WTC11 (cell line): ENCODE results near the gene ATF1. TPM values are rescaled to one million over a fixed set of nuclear protein-coding genes. Genes with fewer than 3 reads are reported as not detected.

Source experiments
- ATAC-seq: fragments of 200-7000 bp; cut with Tn5 transposase; 2 replicates; pipeline ENCODE4 v1.10.0; 2021; ENCODE audit warnings: mild to moderate bottlenecking, moderate library complexity
- CTCF ChIA-PET: fragments of 300-600 bp; sonication (Branson Sonifier 250); formaldehyde crosslinking; loops from one replicate; lab custom pipeline; 2021; ENCODE audit warnings: antibody characterized with exemption; lab: Charles Lee
- POLR2A ChIA-PET: fragments of 350-600 bp; sonication (Branson Sonifier 250); formaldehyde crosslinking; loops from one replicate; lab custom pipeline; 2021; ENCODE audit warnings: antibody characterized with exemption; lab: Charles Lee
- DNase-seq: peaks from one replicate; pipeline ENCODE4 v3.0.0; 2021; ENCODE audit warnings: low spot score
- H3K27ac Mint-ChIP-seq: 2 replicates; pipeline ENCODE4 v1.8.0; 2021; ENCODE audit warnings: mixed read lengths
- H3K27me3 Mint-ChIP-seq: 2 replicates; pipeline ENCODE4 v1.8.0; 2021; ENCODE audit warnings: low read depth, mild to moderate bottlenecking, moderate library complexity, mixed read lengths
- H3K36me3 Mint-ChIP-seq: 2 replicates; pipeline ENCODE4 v1.8.0; 2021; ENCODE audit warnings: mixed read lengths
- H3K4me1 Mint-ChIP-seq: 2 replicates; pipeline ENCODE4 v1.8.0; 2022; ENCODE audit warnings: mixed read lengths
- H3K4me3 Mint-ChIP-seq: 2 replicates; pipeline ENCODE4 v1.8.0; 2021; ENCODE audit warnings: mild to moderate bottlenecking, moderate library complexity, mixed read lengths
- H3K9me3 Mint-ChIP-seq: 2 replicates; pipeline ENCODE4 v1.8.0; 2021; ENCODE audit warnings: mixed read lengths
- CBFB ChIP-seq: sonication (generic); formaldehyde crosslinking; IDR thresholded peaks from 2 replicates; pipeline ENCODE4 v1.8.1; 2022; ENCODE audit warnings: mild to moderate bottlenecking, low read depth, missing genetic modification reagents
- FOXK1 ChIP-seq: sonication (generic); formaldehyde crosslinking; IDR thresholded peaks from 2 replicates; pipeline ENCODE4 v1.8.0; 2022; ENCODE audit warnings: mild to moderate bottlenecking, moderate library complexity, missing genetic modification reagents
- GRHL2 ChIP-seq: fragments of 250-450 bp; sonication (Bioruptor Pico); IDR thresholded peaks from 2 replicates; pipeline ENCODE4 v1.8.0; 2022; ENCODE audit warnings: mild to moderate bottlenecking, moderate library complexity; ENCODE audit not compliant: insufficient replicate concordance, severe bottlenecking
- GTF2I ChIP-seq: fragments of 250-450 bp; sonication (Bioruptor Pico); conservative IDR thresholded peaks from 2 replicates; pipeline ENCODE4 v1.4.0; 2021; ENCODE audit warnings: mild to moderate bottlenecking
- IRF2 ChIP-seq: sonication (generic); formaldehyde crosslinking; IDR thresholded peaks from 2 replicates; pipeline ENCODE4 v1.8.0; 2022; ENCODE audit warnings: low read depth, missing genetic modification reagents, borderline replicate concordance
- NFATC4 ChIP-seq: fragments of 250-450 bp; sonication (Bioruptor Pico); IDR thresholded peaks from 2 replicates; pipeline ENCODE4 v1.9.0; 2021; ENCODE audit warnings: mild to moderate bottlenecking
- OVOL2 ChIP-seq: fragments of 250-450 bp; sonication (Bioruptor Pico); IDR thresholded peaks from 2 replicates; pipeline ENCODE4 v1.9.0; 2021; ENCODE audit warnings: mild to moderate bottlenecking, borderline replicate concordance
- SMAD4 ChIP-seq: sonication (generic); formaldehyde crosslinking; IDR thresholded peaks from 2 replicates; pipeline ENCODE4 v1.8.0; 2022; ENCODE audit warnings: mild to moderate bottlenecking, missing genetic modification reagents
- ZNF317 ChIP-seq: sonication (generic); formaldehyde crosslinking; IDR thresholded peaks from 2 replicates; pipeline ENCODE4 v1.8.1; 2023; ENCODE audit warnings: low read depth, mild to moderate bottlenecking, moderate library complexity, missing genetic modification reagents, borderline replicate concordance
- ZNF423 ChIP-seq: fragments of 250-450 bp; sonication (Bioruptor Pico); IDR thresholded peaks from 2 replicates; pipeline ENCODE4 v2.1.2; 2022; ENCODE audit warnings: mild to moderate bottlenecking, moderate library complexity
- total RNA-seq: library from RNA; stranded (reverse); gene quantifications from 3 replicates; pipeline ENCODE4 v1.2.3, GENCODE V29; 2021
- TF ChIP-seq, protein P1 (sequence below): sonication (generic); formaldehyde crosslinking; IDR thresholded peaks from 2 replicates; pipeline ENCODE4 v1.8.0; 2023; ENCODE audit warnings: missing genetic modification reagents, mild to moderate bottlenecking, borderline replicate concordance
- TF ChIP-seq, protein P2 (sequence below): sonication (generic); formaldehyde crosslinking; IDR thresholded peaks from 2 replicates; pipeline ENCODE4 v1.8.1; 2023; ENCODE audit warnings: mild to moderate bottlenecking, missing genetic modification reagents, borderline replicate concordance
- TF ChIP-seq, protein P3 (sequence below): sonication (generic); formaldehyde crosslinking; IDR thresholded peaks from 2 replicates; pipeline ENCODE4 v1.8.0; 2023; ENCODE audit warnings: mild to moderate bottlenecking, missing genetic modification reagents
- TF ChIP-seq, protein P4 (sequence below): fragments of 200-600 bp; IDR thresholded peaks from 2 replicates; pipeline ENCODE4 v1.8.0; 2022; ENCODE audit warnings: antibody characterized with exemption
- TF ChIP-seq, protein P5 (sequence below): fragments of 250-450 bp; sonication (Bioruptor Pico); IDR thresholded peaks from 2 replicates; pipeline ENCODE4 v1.9.0; 2021; ENCODE audit warnings: mild to moderate bottlenecking, borderline replicate concordance
- TF ChIP-seq, protein P6 (sequence below): fragments of 250-450 bp; sonication (Bioruptor Pico); IDR thresholded peaks from 2 replicates; pipeline ENCODE4 v1.9.0; 2021; ENCODE audit warnings: mild to moderate bottlenecking
- TF ChIP-seq, protein P7 (sequence below): sonication (generic); formaldehyde crosslinking; IDR thresholded peaks from 2 replicates; pipeline ENCODE4 v1.8.0; 2022; ENCODE audit warnings: mild to moderate bottlenecking, missing genetic modification reagents

ATF1 gene
- total RNA-seq, 1 experiment from 2014 or later = 34.8 TPM

DNA sequence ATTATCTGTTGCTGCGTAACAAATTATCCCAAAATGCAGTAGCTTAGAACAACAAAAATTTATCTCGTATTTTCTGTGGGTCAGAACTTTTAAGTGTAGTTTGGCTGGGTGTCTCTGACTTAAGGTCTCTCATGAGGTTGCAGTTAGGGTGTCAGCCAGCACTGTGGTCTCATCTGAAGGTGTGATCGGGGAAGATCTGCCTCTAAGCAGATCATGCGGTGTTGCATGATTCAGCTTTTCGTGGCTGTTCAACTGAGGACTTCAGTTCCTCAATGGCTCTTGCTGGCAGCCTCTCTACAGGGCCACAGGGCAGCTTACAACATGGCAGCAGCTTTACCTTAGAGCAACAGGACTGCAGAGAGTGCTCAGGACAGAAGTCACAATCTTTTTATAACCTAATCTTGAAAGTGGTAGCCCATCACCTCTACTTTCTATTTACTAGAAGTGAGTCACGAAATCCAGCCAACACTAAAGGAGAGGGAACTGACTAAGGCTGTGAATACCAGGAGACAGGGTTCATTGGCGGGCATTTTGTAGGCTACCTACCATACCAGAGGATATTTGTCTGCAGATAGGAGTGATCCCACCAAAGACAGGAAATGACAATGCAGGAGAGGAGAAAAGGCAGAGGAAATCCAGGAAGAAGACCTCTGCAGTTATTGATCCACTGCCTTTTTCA, 77.0 kb downstream of the ATF1 start:
- DNase-seq (no peak), ATAC-seq (no peak)
- Mint-ChIP-seq H3K36me3 (peaks cover 14% of the 10 kb centered on the region), H3K27ac (no peak overlapping the region), H3K4me1 (peaks cover 4% of the 10 kb centered on the region), H3K9me3 (peaks cover 26% of the 10 kb centered on the region), H3K4me3 (no peak overlapping the region), H3K27me3 (peaks cover 9% of the 10 kb centered on the region)
- ChIA-PET CTCF (interaction anchor here (1.4 kb wide), 1 partner anchor 15 kb away, joined by 5 read pairs; no protein-coding TSS in a partner anchor), POLR2A (no interaction called here)
- TF ChIP-seq, protein P1, sequence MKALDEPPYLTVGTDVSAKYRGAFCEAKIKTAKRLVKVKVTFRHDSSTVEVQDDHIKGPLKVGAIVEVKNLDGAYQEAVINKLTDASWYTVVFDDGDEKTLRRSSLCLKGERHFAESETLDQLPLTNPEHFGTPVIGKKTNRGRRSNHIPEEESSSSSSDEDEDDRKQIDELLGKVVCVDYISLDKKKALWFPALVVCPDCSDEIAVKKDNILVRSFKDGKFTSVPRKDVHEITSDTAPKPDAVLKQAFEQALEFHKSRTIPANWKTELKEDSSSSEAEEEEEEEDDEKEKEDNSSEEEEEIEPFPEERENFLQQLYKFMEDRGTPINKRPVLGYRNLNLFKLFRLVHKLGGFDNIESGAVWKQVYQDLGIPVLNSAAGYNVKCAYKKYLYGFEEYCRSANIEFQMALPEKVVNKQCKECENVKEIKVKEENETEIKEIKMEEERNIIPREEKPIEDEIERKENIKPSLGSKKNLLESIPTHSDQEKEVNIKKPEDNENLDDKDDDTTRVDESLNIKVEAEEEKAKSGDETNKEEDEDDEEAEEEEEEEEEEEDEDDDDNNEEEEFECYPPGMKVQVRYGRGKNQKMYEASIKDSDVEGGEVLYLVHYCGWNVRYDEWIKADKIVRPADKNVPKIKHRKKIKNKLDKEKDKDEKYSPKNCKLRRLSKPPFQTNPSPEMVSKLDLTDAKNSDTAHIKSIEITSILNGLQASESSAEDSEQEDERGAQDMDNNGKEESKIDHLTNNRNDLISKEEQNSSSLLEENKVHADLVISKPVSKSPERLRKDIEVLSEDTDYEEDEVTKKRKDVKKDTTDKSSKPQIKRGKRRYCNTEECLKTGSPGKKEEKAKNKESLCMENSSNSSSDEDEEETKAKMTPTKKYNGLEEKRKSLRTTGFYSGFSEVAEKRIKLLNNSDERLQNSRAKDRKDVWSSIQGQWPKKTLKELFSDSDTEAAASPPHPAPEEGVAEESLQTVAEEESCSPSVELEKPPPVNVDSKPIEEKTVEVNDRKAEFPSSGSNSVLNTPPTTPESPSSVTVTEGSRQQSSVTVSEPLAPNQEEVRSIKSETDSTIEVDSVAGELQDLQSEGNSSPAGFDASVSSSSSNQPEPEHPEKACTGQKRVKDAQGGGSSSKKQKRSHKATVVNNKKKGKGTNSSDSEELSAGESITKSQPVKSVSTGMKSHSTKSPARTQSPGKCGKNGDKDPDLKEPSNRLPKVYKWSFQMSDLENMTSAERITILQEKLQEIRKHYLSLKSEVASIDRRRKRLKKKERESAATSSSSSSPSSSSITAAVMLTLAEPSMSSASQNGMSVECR (CRISPR knock-in tag) = no peak
- TF ChIP-seq SMAD4 (CRISPR knock-in tag) = no peak
- no peak for TF ChIP-seq IRF2 (CRISPR knock-in tag)
- TF ChIP-seq, protein P2, sequence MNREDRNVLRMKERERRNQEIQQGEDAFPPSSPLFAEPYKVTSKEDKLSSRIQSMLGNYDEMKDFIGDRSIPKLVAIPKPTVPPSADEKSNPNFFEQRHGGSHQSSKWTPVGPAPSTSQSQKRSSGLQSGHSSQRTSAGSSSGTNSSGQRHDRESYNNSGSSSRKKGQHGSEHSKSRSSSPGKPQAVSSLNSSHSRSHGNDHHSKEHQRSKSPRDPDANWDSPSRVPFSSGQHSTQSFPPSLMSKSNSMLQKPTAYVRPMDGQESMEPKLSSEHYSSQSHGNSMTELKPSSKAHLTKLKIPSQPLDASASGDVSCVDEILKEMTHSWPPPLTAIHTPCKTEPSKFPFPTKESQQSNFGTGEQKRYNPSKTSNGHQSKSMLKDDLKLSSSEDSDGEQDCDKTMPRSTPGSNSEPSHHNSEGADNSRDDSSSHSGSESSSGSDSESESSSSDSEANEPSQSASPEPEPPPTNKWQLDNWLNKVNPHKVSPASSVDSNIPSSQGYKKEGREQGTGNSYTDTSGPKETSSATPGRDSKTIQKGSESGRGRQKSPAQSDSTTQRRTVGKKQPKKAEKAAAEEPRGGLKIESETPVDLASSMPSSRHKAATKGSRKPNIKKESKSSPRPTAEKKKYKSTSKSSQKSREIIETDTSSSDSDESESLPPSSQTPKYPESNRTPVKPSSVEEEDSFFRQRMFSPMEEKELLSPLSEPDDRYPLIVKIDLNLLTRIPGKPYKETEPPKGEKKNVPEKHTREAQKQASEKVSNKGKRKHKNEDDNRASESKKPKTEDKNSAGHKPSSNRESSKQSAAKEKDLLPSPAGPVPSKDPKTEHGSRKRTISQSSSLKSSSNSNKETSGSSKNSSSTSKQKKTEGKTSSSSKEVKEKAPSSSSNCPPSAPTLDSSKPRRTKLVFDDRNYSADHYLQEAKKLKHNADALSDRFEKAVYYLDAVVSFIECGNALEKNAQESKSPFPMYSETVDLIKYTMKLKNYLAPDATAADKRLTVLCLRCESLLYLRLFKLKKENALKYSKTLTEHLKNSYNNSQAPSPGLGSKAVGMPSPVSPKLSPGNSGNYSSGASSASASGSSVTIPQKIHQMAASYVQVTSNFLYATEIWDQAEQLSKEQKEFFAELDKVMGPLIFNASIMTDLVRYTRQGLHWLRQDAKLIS (CRISPR knock-in tag) = no peak
- TF ChIP-seq, protein P3, sequence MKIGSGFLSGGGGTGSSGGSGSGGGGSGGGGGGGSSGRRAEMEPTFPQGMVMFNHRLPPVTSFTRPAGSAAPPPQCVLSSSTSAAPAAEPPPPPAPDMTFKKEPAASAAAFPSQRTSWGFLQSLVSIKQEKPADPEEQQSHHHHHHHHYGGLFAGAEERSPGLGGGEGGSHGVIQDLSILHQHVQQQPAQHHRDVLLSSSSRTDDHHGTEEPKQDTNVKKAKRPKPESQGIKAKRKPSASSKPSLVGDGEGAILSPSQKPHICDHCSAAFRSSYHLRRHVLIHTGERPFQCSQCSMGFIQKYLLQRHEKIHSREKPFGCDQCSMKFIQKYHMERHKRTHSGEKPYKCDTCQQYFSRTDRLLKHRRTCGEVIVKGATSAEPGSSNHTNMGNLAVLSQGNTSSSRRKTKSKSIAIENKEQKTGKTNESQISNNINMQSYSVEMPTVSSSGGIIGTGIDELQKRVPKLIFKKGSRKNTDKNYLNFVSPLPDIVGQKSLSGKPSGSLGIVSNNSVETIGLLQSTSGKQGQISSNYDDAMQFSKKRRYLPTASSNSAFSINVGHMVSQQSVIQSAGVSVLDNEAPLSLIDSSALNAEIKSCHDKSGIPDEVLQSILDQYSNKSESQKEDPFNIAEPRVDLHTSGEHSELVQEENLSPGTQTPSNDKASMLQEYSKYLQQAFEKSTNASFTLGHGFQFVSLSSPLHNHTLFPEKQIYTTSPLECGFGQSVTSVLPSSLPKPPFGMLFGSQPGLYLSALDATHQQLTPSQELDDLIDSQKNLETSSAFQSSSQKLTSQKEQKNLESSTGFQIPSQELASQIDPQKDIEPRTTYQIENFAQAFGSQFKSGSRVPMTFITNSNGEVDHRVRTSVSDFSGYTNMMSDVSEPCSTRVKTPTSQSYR (CRISPR knock-in tag) = no peak
- TF ChIP-seq, protein P4, sequence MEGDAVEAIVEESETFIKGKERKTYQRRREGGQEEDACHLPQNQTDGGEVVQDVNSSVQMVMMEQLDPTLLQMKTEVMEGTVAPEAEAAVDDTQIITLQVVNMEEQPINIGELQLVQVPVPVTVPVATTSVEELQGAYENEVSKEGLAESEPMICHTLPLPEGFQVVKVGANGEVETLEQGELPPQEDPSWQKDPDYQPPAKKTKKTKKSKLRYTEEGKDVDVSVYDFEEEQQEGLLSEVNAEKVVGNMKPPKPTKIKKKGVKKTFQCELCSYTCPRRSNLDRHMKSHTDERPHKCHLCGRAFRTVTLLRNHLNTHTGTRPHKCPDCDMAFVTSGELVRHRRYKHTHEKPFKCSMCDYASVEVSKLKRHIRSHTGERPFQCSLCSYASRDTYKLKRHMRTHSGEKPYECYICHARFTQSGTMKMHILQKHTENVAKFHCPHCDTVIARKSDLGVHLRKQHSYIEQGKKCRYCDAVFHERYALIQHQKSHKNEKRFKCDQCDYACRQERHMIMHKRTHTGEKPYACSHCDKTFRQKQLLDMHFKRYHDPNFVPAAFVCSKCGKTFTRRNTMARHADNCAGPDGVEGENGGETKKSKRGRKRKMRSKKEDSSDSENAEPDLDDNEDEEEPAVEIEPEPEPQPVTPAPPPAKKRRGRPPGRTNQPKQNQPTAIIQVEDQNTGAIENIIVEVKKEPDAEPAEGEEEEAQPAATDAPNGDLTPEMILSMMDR = no peak
- TF ChIP-seq GTF2I (CRISPR knock-in tag) = no peak
- TF ChIP-seq ZNF423 (CRISPR knock-in tag) = no peak
- TF ChIP-seq FOXK1 (CRISPR knock-in tag) = no peak
- no peak for TF ChIP-seq CBFB
- TF ChIP-seq NFATC4 (CRISPR knock-in tag) = no peak
- no peak for TF ChIP-seq GRHL2 (CRISPR knock-in tag)
- TF ChIP-seq OVOL2 = no peak
- TF ChIP-seq, protein P5, sequence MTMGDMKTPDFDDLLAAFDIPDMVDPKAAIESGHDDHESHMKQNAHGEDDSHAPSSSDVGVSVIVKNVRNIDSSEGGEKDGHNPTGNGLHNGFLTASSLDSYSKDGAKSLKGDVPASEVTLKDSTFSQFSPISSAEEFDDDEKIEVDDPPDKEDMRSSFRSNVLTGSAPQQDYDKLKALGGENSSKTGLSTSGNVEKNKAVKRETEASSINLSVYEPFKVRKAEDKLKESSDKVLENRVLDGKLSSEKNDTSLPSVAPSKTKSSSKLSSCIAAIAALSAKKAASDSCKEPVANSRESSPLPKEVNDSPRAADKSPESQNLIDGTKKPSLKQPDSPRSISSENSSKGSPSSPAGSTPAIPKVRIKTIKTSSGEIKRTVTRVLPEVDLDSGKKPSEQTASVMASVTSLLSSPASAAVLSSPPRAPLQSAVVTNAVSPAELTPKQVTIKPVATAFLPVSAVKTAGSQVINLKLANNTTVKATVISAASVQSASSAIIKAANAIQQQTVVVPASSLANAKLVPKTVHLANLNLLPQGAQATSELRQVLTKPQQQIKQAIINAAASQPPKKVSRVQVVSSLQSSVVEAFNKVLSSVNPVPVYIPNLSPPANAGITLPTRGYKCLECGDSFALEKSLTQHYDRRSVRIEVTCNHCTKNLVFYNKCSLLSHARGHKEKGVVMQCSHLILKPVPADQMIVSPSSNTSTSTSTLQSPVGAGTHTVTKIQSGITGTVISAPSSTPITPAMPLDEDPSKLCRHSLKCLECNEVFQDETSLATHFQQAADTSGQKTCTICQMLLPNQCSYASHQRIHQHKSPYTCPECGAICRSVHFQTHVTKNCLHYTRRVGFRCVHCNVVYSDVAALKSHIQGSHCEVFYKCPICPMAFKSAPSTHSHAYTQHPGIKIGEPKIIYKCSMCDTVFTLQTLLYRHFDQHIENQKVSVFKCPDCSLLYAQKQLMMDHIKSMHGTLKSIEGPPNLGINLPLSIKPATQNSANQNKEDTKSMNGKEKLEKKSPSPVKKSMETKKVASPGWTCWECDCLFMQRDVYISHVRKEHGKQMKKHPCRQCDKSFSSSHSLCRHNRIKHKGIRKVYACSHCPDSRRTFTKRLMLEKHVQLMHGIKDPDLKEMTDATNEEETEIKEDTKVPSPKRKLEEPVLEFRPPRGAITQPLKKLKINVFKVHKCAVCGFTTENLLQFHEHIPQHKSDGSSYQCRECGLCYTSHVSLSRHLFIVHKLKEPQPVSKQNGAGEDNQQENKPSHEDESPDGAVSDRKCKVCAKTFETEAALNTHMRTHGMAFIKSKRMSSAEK (CRISPR knock-in tag) = no peak
- no peak for TF ChIP-seq ZNF317
- TF ChIP-seq, protein P6, sequence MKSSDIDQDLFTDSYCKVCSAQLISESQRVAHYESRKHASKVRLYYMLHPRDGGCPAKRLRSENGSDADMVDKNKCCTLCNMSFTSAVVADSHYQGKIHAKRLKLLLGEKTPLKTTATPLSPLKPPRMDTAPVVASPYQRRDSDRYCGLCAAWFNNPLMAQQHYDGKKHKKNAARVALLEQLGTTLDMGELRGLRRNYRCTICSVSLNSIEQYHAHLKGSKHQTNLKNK (CRISPR knock-in tag) = no peak
- TF ChIP-seq, protein P7, sequence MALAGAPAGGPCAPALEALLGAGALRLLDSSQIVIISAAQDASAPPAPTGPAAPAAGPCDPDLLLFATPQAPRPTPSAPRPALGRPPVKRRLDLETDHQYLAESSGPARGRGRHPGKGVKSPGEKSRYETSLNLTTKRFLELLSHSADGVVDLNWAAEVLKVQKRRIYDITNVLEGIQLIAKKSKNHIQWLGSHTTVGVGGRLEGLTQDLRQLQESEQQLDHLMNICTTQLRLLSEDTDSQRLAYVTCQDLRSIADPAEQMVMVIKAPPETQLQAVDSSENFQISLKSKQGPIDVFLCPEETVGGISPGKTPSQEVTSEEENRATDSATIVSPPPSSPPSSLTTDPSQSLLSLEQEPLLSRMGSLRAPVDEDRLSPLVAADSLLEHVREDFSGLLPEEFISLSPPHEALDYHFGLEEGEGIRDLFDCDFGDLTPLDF (CRISPR knock-in tag) = no peak
